ENCODE results near the gene ADAMTS12. TPM values are rescaled to one million over a fixed set of nuclear protein-coding genes. Genes with fewer than 3 reads are reported as not detected.

The ADAMTS12 gene
- total and polyA plus RNA-seq, 9 of the 15 experiments (the other 6 are each of a cell fraction or from before 2014, with no cell fraction given) = 0.11 TPM; not detected in 8

GRCh38 chr5:33595303-33595702 is 296.5 kb downstream of the ADAMTS12 start (continued):
- TF ChIP-seq, protein P1, sequence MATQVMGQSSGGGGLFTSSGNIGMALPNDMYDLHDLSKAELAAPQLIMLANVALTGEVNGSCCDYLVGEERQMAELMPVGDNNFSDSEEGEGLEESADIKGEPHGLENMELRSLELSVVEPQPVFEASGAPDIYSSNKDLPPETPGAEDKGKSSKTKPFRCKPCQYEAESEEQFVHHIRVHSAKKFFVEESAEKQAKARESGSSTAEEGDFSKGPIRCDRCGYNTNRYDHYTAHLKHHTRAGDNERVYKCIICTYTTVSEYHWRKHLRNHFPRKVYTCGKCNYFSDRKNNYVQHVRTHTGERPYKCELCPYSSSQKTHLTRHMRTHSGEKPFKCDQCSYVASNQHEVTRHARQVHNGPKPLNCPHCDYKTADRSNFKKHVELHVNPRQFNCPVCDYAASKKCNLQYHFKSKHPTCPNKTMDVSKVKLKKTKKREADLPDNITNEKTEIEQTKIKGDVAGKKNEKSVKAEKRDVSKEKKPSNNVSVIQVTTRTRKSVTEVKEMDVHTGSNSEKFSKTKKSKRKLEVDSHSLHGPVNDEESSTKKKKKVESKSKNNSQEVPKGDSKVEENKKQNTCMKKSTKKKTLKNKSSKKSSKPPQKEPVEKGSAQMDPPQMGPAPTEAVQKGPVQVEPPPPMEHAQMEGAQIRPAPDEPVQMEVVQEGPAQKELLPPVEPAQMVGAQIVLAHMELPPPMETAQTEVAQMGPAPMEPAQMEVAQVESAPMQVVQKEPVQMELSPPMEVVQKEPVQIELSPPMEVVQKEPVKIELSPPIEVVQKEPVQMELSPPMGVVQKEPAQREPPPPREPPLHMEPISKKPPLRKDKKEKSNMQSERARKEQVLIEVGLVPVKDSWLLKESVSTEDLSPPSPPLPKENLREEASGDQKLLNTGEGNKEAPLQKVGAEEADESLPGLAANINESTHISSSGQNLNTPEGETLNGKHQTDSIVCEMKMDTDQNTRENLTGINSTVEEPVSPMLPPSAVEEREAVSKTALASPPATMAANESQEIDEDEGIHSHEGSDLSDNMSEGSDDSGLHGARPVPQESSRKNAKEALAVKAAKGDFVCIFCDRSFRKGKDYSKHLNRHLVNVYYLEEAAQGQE (IDR thresholded peaks at IDR 0.05; ENCODE audit: borderline replicate concordance) = peak; percentile 20; the same call in 1 of the 2 replicates
- TF ChIP-seq, protein P1 (CRISPR knock-in tag; IDR thresholded peaks at IDR 0.05; ENCODE audit: low read depth) = no peak
- TF ChIP-seq RBM22 (IDR thresholded peaks at IDR 0.05; ENCODE audit: low read depth, low read length, poor library complexity, severe bottlenecking) = no peak
- TF ChIP-seq MAFK (IDR thresholded peaks at IDR 0.05; ENCODE audit: low read length) = no peak
- TF ChIP-seq NUFIP1 (IDR thresholded peaks at IDR 0.05; ENCODE audit: partially characterized antibody) = no peak
- TF ChIP-seq SMAD4 (CRISPR knock-in tag; conservative IDR thresholded peaks at IDR 0.05) = no peak
- TF ChIP-seq PRPF4 (IDR thresholded peaks at IDR 0.05; ENCODE audit: insufficient read depth, low read depth, low read length, poor library complexity, severe bottlenecking) = no peak
- TF ChIP-seq, protein P2, sequence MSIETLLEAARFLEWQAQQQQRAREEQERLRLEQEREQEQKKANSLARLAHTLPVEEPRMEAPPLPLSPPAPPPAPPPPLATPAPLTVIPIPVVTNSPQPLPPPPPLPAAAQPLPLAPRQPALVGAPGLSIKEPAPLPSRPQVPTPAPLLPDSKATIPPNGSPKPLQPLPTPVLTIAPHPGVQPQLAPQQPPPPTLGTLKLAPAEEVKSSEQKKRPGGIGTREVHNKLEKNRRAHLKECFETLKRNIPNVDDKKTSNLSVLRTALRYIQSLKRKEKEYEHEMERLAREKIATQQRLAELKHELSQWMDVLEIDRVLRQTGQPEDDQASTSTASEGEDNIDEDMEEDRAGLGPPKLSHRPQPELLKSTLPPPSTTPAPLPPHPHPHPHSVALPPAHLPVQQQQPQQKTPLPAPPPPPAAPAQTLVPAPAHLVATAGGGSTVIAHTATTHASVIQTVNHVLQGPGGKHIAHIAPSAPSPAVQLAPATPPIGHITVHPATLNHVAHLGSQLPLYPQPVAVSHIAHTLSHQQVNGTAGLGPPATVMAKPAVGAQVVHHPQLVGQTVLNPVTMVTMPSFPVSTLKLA (conservative IDR thresholded peaks at IDR 0.05) = 0 out of 4 replicates have a peak, but pooled peaks of 1 of the 2 experiments have one; percentile 19
- TF ChIP-seq ETS2 (tag; IDR thresholded peaks at IDR 0.05; ENCODE audit: borderline replicate concordance, poor library complexity, severe bottlenecking) = no peak
- TF ChIP-seq, protein P3, sequence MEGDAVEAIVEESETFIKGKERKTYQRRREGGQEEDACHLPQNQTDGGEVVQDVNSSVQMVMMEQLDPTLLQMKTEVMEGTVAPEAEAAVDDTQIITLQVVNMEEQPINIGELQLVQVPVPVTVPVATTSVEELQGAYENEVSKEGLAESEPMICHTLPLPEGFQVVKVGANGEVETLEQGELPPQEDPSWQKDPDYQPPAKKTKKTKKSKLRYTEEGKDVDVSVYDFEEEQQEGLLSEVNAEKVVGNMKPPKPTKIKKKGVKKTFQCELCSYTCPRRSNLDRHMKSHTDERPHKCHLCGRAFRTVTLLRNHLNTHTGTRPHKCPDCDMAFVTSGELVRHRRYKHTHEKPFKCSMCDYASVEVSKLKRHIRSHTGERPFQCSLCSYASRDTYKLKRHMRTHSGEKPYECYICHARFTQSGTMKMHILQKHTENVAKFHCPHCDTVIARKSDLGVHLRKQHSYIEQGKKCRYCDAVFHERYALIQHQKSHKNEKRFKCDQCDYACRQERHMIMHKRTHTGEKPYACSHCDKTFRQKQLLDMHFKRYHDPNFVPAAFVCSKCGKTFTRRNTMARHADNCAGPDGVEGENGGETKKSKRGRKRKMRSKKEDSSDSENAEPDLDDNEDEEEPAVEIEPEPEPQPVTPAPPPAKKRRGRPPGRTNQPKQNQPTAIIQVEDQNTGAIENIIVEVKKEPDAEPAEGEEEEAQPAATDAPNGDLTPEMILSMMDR (IDR thresholded peaks at IDR 0.05 in 2 of 3, conservative IDR thresholded peaks at IDR 0.05 in 1 of 3; ENCODE audit: insufficient read depth in 2 of 3, low read depth in 1 of 3, low read length in 3 of 3) = peak in 2 of 3 experiments; percentile 18 to 20; a peak in 1 of 6 replicates
- no peak for TF ChIP-seq MTA2 (IDR thresholded peaks at IDR 0.05; ENCODE audit: low read depth)
- TF ChIP-seq PCBP2 (IDR thresholded peaks at IDR 0.05; ENCODE audit: low read depth, low read length, poor library complexity, severe bottlenecking) = no peak
- no peak for TF ChIP-seq HMGXB4 (CRISPR knock-in tag; IDR thresholded peaks at IDR 0.05)
- no peak for TF ChIP-seq SLC30A9 (CRISPR knock-in tag; IDR thresholded peaks at IDR 0.05)
